Esophagus mucosa (tissue), 1 donor: ENCODE measurements around the gene MX2. TPM values are rescaled to one million over a fixed set of nuclear protein-coding genes. Genes with fewer than 3 reads are reported as not detected.
"Not testable (repeated sequence)": the region's sequence is repeated elsewhere in the genome, so short reads cannot be mapped to it uniquely, and the experiment has no call there.

Source experiments
- ATAC-seq: fragments of 200-7000 bp; cut with Tn5 transposase; one replicate; pipeline ENCODE4 v1.9.1; 2020
- total RNA-seq: library from RNA; stranded (reverse); gene quantifications from one replicate; pipeline ENCODE4 v1.2.4, GENCODE V29; 2023
- donor health status: DM: yes; HTN: yes; CAD: no.

Gene MX2
- total RNA-seq, 1 donor from 2014 or later = 4.2 TPM

- no peak for ATAC-seq
Observed at GRCh38 chr21:41418393-41418792, 56.6 kb downstream of the MX2 start.

DNA sequence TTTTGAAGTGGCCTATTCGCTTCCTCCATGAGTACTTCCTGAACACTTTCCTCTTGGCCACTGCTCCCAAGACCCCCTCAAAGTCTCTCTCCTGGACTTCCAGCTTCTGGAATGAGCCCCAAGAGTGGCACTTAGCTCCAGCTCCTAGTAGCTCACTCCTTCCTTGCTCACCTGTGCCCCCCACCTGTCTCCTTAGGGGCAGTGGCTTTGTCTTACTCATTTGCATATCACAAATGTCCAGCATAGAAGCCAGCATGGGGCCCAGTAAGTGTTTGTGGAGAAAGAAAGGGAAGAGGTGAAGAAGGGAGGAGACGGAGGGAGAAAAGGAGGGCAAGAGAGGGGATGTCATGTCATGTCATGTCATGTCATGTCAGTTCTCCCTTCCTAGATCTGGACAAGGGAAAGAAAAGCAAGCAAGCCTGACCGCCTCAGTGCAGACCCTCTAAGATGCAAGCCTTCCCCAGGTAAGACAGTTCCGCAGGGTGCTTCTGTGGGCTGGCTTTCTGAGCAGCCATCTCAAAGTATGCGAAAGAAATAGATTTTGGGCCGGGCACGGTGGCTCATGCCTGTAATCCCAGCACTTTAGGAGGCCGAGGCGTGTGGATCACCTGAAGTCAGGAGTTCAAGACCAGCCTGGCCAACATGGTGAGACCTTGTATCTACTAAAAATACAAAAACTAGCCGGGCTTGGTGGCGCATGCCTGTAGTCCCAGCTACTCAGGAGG is 57.3 kb downstream of the MX2 start:
- ATAC-seq = no peak

DNA sequence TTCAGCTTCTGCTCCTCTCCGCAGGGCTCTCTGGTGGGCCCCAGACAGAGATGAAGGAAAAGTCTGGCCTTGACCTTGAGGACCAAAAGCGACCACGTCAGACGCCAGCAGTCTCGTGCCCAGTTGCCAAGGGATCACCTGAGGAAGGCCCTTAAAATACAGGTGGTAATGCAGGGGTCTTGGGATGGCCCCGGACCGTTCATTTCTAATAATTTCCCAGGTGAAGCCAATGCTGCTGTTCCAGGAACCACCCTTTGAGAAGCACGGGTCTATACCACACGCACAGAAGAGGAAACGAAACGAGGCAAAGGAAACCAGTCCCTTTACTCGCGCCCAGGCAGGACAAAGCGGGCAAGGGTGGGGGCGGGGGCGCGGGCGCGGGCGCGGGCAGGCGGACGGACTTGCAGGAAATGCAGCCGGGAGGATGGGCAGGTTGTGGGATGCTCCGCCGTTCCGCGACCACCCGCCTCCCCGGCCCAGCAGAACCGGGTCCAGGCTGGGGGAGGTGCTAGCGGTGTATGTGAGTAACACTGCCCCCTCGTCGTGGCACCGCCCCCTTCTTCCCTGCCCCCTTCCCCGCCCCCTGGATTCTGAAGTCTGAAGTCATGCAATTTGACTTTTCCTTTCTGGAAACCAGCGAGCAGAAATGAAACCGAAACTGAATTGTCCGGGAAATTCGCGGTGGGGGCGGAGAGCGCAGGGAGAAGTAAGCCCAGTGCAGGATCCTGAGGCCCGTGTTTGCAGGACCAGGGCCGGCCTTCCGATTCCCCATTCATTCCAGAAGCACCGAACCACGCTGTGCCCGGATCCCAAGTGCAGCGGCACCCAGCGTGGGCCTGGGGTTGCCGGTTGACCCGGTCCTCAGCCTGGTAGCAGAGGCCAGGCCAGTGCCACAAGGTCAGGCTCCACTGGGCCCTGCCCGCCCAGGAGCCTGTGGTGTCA is 58.4 kb downstream of the MX2 start:
- ATAC-seq = peak; percentile 85

DNA sequence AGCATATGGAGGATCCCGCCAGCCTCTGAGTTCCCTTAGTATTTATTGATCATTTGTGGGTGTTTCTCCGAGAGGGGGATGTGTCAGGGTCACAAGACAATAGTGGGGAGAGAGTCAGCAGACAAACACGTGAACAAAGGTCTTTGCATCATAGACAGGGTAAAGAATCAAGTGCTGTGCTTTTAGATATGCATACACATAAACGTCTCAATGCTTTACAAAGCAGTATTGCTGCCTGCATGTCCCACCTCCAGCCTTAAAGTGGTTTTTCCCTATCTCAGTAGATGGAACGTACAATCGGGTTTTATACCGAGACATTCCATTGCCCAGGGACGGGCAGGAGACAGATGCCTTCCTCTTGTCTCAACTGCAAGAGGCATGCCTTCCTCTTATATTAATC is 59.2 kb downstream of the MX2 start:
- ATAC-seq = not testable (repeated sequence)

DNA sequence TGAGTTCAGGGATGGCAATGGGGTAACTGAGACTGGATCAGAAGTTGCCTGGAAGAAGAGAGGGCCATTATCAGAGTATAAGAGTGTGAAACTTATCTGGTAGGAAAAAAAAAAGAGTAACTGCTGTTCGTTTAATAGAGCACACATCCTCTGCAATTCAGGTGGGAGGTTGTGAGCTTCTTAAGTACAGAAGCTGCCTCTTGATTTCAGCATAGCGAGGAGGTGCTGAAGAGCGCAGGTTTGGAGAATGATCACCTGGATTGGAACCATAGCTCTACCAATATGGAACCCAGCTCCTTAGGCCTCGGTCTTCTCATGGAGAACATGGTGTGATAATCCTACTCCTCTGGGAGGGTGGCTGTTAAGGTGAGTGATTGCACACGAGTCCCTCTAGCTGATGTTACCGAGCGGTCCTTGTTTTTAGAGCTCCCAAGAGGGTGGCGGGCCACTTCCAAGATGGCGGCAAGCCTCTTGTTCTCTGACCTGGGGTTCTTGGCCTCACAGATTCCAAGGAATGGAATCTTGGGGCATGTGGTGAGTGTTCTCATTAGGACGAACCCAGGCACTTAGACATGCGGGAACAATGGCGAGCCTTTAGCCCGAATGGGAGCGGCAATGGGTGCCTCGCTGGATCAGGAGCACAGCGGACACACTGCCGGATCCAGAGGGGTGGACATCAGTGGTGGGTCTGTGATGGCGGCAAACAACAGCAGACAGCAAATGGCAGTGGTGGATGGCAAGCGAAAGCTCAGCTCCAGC is 60.9 kb downstream of the MX2 start:
- no peak for ATAC-seq

DNA sequence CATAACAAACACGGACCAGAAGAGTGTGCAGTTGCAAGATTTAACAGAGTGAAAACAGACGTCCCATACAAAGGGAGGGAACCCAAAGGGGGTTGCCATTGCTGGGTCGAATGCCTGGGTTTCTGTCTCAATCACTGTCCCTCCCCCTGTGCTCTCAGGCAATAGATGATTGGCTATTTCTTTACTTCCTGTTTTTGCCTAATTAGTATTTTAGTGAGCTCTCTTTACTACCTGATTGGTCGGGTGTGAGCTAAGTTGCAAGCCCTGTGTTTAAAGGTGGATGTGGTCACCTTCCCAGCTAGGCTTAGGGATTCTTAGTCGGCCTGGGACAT is 61.4 kb downstream of the MX2 start:
- ATAC-seq = not testable (repeated sequence)

DNA sequence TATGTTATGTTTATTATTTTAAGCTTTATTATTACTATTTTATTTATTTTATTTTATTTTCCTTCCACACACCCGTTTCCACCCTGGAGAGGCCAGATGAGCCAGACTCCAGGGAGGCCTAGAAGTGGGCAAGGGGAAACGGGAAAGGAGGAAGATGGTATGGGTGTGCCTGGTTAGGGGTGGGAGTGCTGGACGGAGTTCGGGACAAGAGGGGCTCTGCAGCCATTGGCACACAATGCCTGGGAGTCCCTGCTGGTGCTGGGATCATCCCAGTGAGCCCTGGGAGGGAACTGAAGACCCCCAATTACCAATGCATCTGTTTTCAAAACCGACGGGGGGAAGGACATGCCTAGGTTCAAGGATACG is 63.7 kb downstream of the MX2 start:
- ATAC-seq = no peak

DNA sequence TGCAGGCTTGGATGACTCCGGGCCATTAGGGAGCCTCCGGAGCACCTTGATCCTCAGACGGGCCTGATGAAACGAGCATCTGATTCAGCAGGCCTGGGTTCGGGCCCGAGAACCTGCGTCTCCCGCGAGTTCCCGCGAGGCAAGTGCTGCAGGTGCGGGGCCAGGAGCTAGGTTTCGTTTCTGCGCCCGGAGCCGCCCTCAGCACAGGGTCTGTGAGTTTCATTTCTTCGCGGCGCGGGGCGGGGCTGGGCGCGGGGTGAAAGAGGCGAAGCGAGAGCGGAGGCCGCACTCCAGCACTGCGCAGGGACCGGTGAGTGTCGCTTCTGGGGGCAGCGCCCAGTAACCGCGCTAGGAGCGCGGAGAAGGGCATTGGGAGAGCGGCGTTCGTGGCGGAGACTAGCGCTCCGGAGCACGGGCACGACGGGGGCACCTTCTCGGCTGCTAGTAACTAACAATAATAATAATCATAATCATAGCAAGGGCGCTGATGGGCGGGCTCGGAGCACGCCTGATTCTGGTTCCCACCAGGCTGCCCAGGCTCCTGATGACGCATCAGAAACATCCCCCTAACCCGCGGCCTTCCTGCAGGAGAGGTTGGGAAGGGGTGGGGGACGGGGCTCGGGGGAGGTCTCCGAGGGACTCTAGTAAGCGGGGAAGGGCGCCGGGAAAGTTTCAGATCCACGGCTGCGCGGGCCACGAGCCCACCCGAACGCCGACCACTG is 64.3 kb downstream of the MX2 start, which contains the start of gene MX1:
MX1 (plus strand) TSS at position 286 of the 722 bp plus-strand sequence. CDS start 5,832 bp downstream, outside the sequence.
- ATAC-seq = peak; percentile 85

GRCh38 chr21:41426676-41427404 is 65.0 kb downstream of the MX2 start:
- ATAC-seq = peak; percentile 27

DNA sequence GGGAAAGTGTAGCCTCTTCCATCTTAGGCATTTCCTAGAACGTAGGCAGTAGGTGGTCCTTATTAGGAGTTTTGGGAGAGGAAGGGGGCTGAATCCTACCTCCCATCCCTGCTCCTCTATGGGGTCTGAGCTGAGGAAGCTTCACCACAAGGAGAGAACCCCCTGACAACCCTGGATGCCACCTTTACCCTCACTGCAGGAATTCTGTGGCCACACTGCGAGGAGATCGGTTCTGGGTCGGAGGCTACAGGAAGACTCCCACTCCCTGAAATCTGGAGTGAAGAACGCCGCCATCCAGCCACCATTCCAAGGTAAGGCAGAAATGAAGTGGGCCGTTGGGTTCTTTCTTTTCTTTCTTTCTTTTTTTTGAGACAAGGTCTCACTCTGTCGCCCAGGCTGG is 65.7 kb downstream of the MX2 start:
- no peak for ATAC-seq

- ATAC-seq = no peak
Observed at GRCh38 chr21:41428311-41428710, 66.5 kb downstream of the MX2 start.

- ATAC-seq = no peak
Observed at GRCh38 chr21:41428847-41429246, 67.0 kb downstream of the MX2 start.

DNA sequence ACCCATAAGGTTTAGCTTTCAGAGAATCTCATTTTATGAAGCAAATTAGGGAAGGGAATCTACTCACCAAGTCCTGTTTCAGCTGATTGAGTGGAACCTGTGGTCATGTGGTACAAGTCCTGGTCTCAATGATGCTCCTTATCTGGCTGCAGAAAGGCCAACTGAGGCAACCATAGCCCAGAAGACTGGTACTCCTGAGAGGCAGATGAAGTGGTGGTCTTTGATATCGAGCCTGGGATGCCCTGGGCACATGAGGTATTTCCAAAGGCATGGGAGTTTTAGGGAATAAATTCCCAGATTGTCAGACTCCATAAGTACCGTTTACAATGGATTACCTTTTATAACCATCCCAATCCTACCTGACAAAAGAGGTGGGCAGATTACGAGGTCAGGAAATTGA is 67.5 kb downstream of the MX2 start:
- no peak for ATAC-seq

- no peak for ATAC-seq
Observed at GRCh38 chr21:41429925-41430491, 68.2 kb downstream of the MX2 start.

DNA sequence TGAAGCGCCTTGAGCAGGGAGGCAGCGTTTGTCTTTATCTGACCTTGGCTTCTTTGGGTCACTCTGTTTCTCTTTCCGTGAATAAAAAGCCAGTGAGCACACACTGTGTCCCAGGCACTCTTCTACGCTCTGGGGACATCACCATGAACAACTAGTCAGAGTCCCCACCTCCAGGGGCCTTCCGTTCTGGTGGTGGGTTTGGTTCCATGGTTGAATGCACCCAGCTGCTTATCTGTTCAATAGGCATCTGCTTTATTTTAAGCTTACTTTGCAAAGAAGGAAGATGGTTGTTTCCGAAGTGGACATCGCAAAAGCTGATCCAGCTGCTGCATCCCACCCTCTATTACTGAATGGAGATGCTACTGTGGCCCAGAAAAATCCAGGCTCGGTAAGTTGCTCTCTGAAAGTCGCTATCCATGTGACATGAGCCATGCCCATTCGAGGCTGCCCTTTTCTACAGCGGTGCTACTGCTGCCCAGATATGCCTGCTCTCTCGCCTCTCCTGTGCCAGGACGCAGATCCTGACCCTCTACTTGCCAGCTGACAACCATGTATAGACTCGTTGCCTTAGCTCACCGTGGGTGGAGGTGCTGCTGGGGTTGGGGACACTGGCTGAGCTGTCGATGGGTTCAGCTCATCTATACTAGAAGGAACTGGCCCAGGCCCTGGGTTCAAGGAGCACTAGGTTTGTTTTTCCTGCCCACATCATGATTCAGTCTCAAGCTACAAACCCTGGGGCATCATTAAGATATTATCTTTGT is 70.1 kb downstream of the MX2 start:
- peak; percentile 44 for ATAC-seq

DNA sequence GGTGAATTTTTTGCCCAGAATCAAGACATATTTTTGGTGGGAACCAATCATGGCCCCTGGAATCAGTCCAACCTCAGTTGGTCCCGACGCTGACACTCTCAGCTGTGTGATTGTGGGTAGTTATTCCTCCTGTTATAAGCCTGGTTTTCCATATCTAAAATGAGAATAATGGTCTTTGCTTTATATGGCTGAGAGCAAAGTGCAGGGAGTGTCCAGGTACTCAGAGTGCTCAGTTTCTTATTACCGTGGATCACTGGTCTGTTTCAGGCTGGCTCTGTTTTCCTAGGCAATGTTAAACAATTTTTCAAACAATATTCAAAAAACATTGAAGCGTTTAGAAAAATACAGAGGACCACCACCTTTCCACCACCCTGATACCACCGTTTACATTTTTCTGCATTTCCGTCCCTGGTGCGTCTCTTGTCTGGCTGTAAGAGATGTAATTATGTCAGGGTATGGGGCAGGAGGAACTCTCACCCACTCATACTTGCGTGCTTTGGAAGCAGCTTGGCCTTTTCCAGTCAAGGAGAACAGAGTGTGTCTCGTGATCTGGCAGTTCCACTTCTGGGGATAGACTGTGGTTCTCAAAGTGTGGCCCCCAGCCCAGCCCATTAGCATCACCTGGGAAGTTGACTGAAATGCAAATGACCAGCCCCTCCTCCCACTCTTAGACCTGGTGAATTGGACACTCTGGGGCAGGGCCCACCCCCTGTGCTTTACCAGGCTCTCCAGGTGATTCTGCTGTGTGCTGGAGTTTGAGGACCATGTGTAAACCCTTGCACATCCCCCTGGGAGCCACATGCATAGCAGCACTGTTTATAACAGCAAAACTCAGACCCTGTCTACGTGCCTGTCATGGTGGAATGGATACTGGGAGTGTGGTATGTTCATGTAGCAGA is 71.0 kb downstream of the MX2 start:
- no peak for ATAC-seq

- ATAC-seq = no peak
Observed at GRCh38 chr21:41433566-41433965, 71.7 kb downstream of the MX2 start.

GRCh38 chr21:41435706-41436105 is 73.9 kb downstream of the MX2 start:
- ATAC-seq = no peak

DNA sequence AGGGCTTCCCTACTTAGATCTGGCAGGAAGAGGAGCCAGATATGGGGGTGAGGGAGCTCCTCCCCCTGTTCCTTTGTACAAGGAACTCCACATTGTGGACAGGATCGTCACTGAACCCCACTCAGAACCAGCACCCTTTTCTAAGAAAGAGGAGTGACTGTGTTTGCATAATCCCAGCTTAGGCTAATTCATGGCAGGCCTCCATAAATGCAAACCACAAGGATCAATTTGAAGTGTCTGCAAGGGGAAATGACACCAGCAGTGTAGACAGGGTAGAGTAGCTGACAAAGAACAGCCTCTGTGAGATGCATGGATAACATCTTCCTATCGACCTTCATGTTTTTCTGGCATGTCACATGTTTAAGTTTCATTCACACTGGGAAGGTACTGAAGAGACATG is 75.9 kb downstream of the MX2 start:
- no peak for ATAC-seq
